Osteoblast (primary cell): ENCODE data around the gene MMP23B. TPM values are rescaled to one million over a fixed set of nuclear protein-coding genes. Genes with fewer than 3 reads are reported as not detected.

Experiments used
- DNase-seq: peaks from one replicate; pipeline ENCODE4 v3.0.0; 2011; ENCODE audit warnings: low spot score, mixed read lengths; ENCODE audit not compliant: insufficient read length; ENCODE audit errors: missing footprints
- H2AFZ ChIP-seq: 2 replicates; pipeline ENCODE4 v1.6.0; 2011; ENCODE audit warnings: mild to moderate bottlenecking, low read length
- H3K27ac ChIP-seq: 2 replicates; pipeline ENCODE4 v1.5.1; 2011; ENCODE audit warnings: mild to moderate bottlenecking, low read depth, low read length, moderate library complexity
- H3K27me3 ChIP-seq: 2 replicates; pipeline ENCODE4 v1.6.0; 2012; ENCODE audit warnings: mild to moderate bottlenecking, control low read depth, inconsistent platforms, low read length, moderate library complexity; ENCODE audit not compliant: insufficient read depth
- H3K36me3 ChIP-seq: 2 replicates; pipeline ENCODE4 v1.5.1; 2011; ENCODE audit warnings: mild to moderate bottlenecking, low read length, control low read depth, moderate library complexity; ENCODE audit not compliant: insufficient read depth
- H3K4me1 ChIP-seq: 2 replicates; pipeline ENCODE4 v1.5.1; 2011; ENCODE audit warnings: mild to moderate bottlenecking, low read length, control low read depth, moderate library complexity; ENCODE audit not compliant: insufficient read depth
- H3K4me2 ChIP-seq: 2 replicates; pipeline ENCODE4 v1.6.0; 2011; ENCODE audit warnings: mild to moderate bottlenecking, low read length; ENCODE audit not compliant: insufficient read depth
- H3K4me3 ChIP-seq: fragments of 200-600 bp; sonication (generic); 3 replicates; pipeline ENCODE4 v1.5.1; 2012; ENCODE audit warnings: mild to moderate bottlenecking, low read length, inconsistent platforms; ENCODE audit not compliant: insufficient read depth
- H3K79me2 ChIP-seq: 2 replicates; pipeline ENCODE4 v1.6.0; 2012; ENCODE audit warnings: mild to moderate bottlenecking, low read length, control low read depth, inconsistent platforms; ENCODE audit not compliant: insufficient read depth
- H3K9me3 ChIP-seq: 2 replicates; pipeline ENCODE4 v1.5.1; 2011; ENCODE audit warnings: low read depth, low read length, control low read depth
- H4K20me1 ChIP-seq: 2 replicates; pipeline ENCODE4 v1.6.0; 2012; ENCODE audit warnings: mild to moderate bottlenecking, low read length, control low read depth; ENCODE audit not compliant: insufficient read depth
- CTCF ChIP-seq: IDR thresholded peaks from 2 replicates; pipeline ENCODE4 v1.5.1; 2011; ENCODE audit warnings: mild to moderate bottlenecking, low read depth, low read length, moderate library complexity; ENCODE audit errors: extremely low read depth
- total RNA-seq: library from RNA; depleted of rRNA; stranded (reverse); fragments of >200 nt; gene quantifications from 2 replicates; pipeline ENCODE4 v1.2.3, GENCODE V29; 2012

The MMP23B gene
- total RNA-seq, 1 donor, result 1.1 TPM

GRCh38 chr1:1664941-1665814 lies 33.2 kb downstream of the MMP23B start:
- TF ChIP-seq CTCF, result no peak
- no peak overlapping the region for H3K4me2 ChIP-seq
- no peaks in the 10 kb centered on the region for H3K9me3 ChIP-seq
- H3K4me3 ChIP-seq, result no peak overlapping the region
- peak; percentile 60 for DNase-seq
- no peak overlapping the region for H2AFZ ChIP-seq
- no peaks in the 10 kb centered on the region for H3K27me3 ChIP-seq
- H3K36me3 ChIP-seq, result peaks cover 23% of the 10 kb centered on the region
- no peak overlapping the region for H3K27ac ChIP-seq
- H3K4me1 ChIP-seq, result peaks cover 6% of the 10 kb centered on the region
- no peaks in the 10 kb centered on the region for H3K79me2 ChIP-seq
- no peaks in the 10 kb centered on the region for H4K20me1 ChIP-seq

GRCh38 chr1:1665815-1666251 lies 33.9 kb downstream of the MMP23B start:
- Histone ChIP-seq H2AFZ (no peak overlapping the region), H3K4me1 (peaks cover 6% of the 10 kb centered on the region), H3K4me2 (no peak overlapping the region), H3K4me3 (no peak overlapping the region), H3K36me3 (peaks cover 26% of the 10 kb centered on the region), H3K27ac (no peak overlapping the region), H4K20me1 (no peaks in the 10 kb centered on the region), H3K79me2 (no peaks in the 10 kb centered on the region), H3K27me3 (no peaks in the 10 kb centered on the region), H3K9me3 (no peaks in the 10 kb centered on the region)
- peak; percentile 39 for TF ChIP-seq CTCF
- peak; percentile 58 for DNase-seq

GRCh38 chr1:1666526-1666925 lies 34.6 kb downstream of the MMP23B start:
- Histone ChIP-seq H3K4me1 (peaks cover 4% of the 10 kb centered on the region), H3K36me3 (peaks cover 32% of the 10 kb centered on the region), H4K20me1 (no peaks in the 10 kb centered on the region), H3K9me3 (no peaks in the 10 kb centered on the region), H2AFZ (no peak overlapping the region), H3K27ac (no peak overlapping the region), H3K4me3 (no peak overlapping the region), H3K79me2 (no peaks in the 10 kb centered on the region), H3K4me2 (no peak overlapping the region), H3K27me3 (no peaks in the 10 kb centered on the region)
- no peak for TF ChIP-seq CTCF
- DNase-seq, result no peak
